ENCODE data around the gene MUCL3.
"Not testable (repeated sequence)": the region's sequence is repeated elsewhere in the genome, so short reads cannot be mapped to it uniquely, and the experiment has no call there.

MUCL3 gene

DNA sequence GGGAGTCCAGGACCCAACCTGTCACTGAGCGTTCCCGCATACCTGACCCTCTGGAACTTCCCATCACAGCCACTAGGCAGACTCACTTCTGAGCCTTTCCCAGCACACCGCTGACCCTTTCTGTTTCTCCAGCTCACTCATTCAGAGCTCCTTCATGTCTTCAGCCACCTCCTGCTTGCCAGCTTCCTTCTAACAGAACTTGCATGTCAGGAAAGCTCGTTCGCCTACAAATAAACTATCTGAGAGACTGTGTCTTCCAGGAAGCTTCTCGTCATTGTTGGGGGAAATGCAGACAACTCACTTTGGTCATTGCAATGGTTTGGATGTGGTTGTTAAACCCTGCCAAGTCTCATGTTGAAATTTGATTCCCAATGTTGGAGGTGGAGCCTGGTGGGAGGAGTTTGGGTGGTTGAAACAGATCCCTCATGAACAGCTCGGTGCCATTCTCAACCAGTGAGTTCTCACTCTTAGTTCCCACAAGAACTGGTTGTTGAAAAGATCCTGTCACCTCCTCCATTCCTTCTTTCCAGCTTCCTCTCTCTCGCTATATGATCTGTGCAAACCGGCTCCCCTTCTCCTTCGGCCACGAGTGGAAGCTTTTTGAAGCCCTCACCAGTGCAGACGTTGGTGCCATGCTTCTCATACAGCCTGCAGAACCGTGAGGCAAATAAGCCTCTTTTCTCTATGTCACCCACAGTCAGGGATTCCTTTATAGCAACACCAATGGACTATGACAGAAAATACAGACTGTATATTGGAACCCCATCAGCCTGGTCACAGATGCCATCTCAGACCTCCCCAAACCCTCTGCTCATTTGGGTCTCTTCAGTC, 41.4 kb downstream of the MUCL3 start:
- DNase-seq (ENCODE audit: low read depth in 2 of 2), result no peak

- DNase-seq (ENCODE audit: low read depth in 2 of 2), result no peak
Observed at GRCh38 chr6:30983439-30983838, 42.7 kb downstream of the MUCL3 start, which contains the start of gene MUC21. TSS of gene MUC21 (plus strand) at chr6:30983718. CDS start at chr6:30983959, 241 bp downstream.

- DNase-seq (ENCODE audit: low read depth in 2 of 2), result no peak
Observed at GRCh38 chr6:30985490-30985889, 44.7 kb downstream of the MUCL3 start.

DNA sequence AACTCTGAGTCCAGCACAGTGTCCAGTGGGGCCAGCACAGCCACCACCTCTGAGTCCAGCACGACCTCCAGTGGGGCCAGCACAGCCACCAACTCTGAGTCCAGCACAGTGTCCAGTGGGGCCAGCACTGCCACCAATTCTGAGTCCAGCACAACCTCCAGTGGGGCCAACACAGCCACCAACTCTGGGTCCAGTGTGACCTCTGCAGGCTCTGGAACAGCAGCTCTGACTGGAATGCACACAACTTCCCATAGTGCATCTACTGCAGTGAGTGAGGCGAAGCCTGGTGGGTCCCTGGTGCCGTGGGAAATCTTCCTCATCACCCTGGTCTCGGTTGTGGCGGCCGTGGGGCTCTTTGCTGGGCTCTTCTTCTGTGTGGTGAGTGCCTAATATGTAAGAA, 46.5 kb downstream of the MUCL3 start:
- DNase-seq (ENCODE audit: low read depth in 2 of 2), result no peak

DNA sequence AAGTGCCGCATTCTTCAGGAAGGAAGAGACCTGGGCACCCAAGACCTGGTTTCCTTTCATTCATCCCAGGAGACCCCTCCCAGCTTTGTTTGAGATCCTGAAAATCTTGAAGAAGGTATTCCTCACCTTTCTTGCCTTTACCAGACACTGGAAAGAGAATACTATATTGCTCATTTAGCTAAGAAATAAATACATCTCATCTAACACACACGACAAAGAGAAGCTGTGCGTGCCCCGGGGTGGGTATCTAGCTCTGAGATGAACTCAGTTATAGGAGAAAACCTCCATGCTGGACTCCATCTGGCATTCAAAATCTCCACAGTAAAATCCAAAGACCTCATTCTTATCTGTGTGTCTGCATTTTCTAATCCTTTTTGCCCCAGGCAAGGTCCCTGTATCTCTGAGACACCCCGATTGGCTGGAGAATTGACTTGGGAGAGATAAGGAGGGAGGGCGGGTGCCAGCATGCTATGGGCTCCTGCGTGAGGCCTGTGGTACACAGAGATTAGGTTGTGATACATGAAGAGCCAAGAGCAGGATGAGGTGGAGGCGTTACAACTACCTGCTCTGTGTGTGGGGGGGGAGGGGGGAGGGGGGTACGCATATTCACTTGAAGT, 47.5 kb downstream of the MUCL3 start:
- no peak for DNase-seq (ENCODE audit: low read depth in 2 of 2)

- DNase-seq (ENCODE audit: low read depth in 2 of 2), result no peak
Observed at GRCh38 chr6:30990422-30991086, 49.8 kb downstream of the MUCL3 start.

- no peak for DNase-seq (ENCODE audit: low read depth in 2 of 2)
Observed at GRCh38 chr6:30991891-30992290, 51.1 kb downstream of the MUCL3 start.

GRCh38 chr6:30997301-30997700, 56.5 kb downstream of the MUCL3 start:
- DNase-seq (ENCODE audit: low read depth in 2 of 2), result no peak

DNA sequence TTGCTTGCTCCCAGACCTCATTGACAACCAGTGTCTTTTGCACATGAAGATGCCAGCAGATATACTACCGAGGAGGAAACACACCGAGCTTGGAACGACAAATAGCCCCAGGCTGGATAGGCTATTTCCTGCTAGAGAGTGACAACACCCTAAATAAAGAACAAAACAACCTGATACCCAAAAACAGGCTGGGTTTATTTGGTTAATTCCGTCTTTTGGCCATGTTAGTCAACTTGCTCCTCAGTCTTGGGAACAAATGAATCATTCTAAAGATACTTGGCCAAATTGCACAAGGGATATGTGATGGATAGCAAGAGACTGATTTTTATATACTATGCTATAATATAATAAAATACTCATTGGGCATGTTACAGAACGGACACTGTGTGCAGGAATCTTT, 58.0 kb downstream of the MUCL3 start:
- no peak for DNase-seq (ENCODE audit: low read depth in 2 of 2)

DNA sequence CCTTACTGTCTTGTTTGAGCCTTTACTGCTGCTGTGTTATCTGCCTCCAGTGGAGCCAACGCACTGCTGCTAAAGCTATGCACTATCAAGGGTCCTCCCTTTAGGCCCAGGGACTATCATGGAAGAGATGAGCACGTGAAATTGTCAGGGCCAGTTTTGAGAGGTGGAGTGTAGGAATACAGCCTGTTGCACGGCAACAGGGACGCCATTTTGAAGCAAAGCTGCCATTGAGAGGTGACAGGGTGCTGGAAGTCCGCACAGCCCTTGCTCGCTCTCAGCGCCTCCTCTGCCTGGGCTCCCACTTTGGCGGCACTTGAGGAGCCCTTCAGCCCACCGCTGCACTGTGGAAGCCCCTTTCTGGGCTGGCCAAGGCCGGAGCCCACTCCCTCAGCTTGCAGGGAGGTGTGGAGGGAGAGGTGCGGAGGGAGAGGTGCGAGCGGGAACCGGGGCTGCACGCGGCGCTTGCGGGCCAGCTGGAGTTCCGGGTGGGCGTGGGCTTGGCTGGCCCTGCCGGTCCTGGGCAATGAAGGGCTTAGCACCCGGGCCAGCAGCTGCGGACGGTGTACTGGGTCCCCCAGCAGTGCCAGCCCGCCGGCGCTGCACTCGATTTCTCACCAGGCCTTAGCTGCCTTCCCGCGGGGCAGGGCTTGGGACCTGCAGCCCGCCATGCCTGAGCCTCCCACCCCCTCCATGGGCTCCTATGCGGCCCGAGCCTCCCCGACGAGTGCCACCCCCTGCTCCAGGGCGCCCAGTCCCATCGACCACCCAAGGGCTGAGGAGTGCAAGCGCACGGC, 59.5 kb downstream of the MUCL3 start:
- not testable (repeated sequence) for DNase-seq (ENCODE audit: low read depth in 2 of 2)

GRCh38 chr6:31001281-31001888, 60.6 kb downstream of the MUCL3 start:
- no peak for DNase-seq (ENCODE audit: low read depth in 2 of 2)

GRCh38 chr6:31002471-31002870, 61.7 kb downstream of the MUCL3 start:
- no peak for DNase-seq (ENCODE audit: low read depth in 2 of 2)
